NCI-H2227 (cell line): Measurements from ENCODE around the gene ZSCAN23.
A peak's percentile ranks its signal among the peaks of the same experiment; 100 is the strongest.

Experiments used
- DNase-seq: peaks from one replicate; lab custom pipeline; 2025; ENCODE audit not compliant: unreplicated experiment; lab: John Stamatoyannopoulos, UW

Gene ZSCAN23

GRCh38 chr6:28383235-28384142, 59.8 kb downstream of the ZSCAN23 start:
- peak; percentile 91 for DNase-seq
